Stimulated activated CD4-positive, alpha-beta T cell treated with anti-CD3 and anti-CD28 coated beads, Interleukin-4, amount 100 ng/mL, for 48 hours (primary cell): Measurements from ENCODE around the gene HOOK2.
A peak's percentile ranks its signal among the peaks of the same experiment; 100 is the strongest.

Experiments
- DNase-seq, 2 donors: peaks; one replicate each; pipeline ENCODE4 v3.0.0-alpha.2; 2020; ENCODE audit warnings: low read depth in 2 of 2

Gene HOOK2

GRCh38 chr19:12782424-12783290 is 7.3 kb upstream of the HOOK2 start:
- DNase-seq: peak; percentile 81 to 86

GRCh38 chr19:12782174-12782423 is 6.7 kb upstream of the HOOK2 start:
- DNase-seq: no peak

GRCh38 chr19:12779162-12779993 is 4.0 kb upstream of the HOOK2 start:
- DNase-seq: no peak

GRCh38 chr19:12778905-12779161 is 3.5 kb upstream of the HOOK2 start:
- no peak for DNase-seq

GRCh38 chr19:12778017-12778904 is 2.9 kb upstream of the HOOK2 start:
- DNase-seq: no peak

GRCh38 chr19:12777217-12778016 is 2.1 kb upstream of the HOOK2 start:
- DNase-seq: peak; percentile 77 to 82

- DNase-seq: no peak
These were observed 1.8 kb downstream of the HOOK2 start for GRCh38 chr19:12773571-12773970.

GRCh38 chr19:12772323-12772722 is 3.0 kb downstream of the HOOK2 start:
- no peak for DNase-seq

- DNase-seq: no peak
These were observed 4.4 kb downstream of the HOOK2 start for GRCh38 chr19:12770922-12771321.

- peak in 1 of 2 donors; percentile 58 for DNase-seq
These were observed 5.7 kb downstream of the HOOK2 start for GRCh38 chr19:12769689-12770088.

- DNase-seq: no peak
These were observed 7.7 kb downstream of the HOOK2 start for GRCh38 chr19:12767666-12768065.

- no peak for DNase-seq
These were observed 8.2 kb downstream of the HOOK2 start for GRCh38 chr19:12767150-12767549.

- DNase-seq: peak in 1 of 2 donors; percentile 74
These were observed 9.3 kb downstream of the HOOK2 start for GRCh38 chr19:12766051-12766521.

GRCh38 chr19:12764698-12765097 is 10.7 kb downstream of the HOOK2 start:
- no peak for DNase-seq

GRCh38 chr19:12763100-12763499 is 12.3 kb downstream of the HOOK2 start:
- DNase-seq: no peak

- DNase-seq: no peak
These were observed 15.7 kb downstream of the HOOK2 start for GRCh38 chr19:12759686-12760085.

GRCh38 chr19:12757544-12758274 is 17.6 kb downstream of the HOOK2 start:
- DNase-seq: peak; percentile 60 to 67

GRCh38 chr19:12756150-12756883 is 19.0 kb downstream of the HOOK2 start:
- no peak for DNase-seq

GRCh38 chr19:12754465-12755196 is 20.7 kb downstream of the HOOK2 start:
- no peak for DNase-seq
